ENCODE measurements around the gene NME3.

DNA sequence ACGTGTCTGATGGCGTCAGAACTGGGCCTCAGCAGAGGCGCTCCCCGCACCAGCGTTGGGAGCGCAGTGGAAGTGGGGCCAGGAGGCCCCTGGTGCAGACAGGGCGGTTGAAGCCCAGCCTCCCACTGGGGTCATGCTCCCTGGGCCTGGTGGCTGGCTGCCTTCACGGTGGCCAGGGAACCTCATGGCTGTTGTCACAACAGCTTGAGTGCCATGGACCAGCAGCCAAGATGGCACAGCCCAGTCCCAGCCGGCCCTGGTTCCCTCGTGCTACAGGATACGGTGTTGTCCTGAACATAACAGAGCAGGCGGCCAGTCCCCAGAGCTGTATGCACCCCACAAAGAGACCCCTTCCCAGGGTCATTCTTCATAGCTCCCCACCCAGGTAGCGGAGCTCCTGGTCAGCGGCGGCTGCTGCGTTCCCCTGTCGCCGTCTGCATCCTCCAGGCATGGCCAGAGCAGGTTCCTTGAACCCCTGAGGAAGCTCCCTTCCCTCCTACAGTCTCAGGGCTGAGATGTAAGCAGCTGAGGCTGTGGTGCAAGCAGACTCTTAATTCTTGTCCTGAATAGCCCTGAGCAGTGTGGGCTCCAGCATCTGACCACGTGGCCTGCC is 29.7 kb downstream of the NME3 start:
- TF ChIP-seq POLR2A (IDR thresholded peaks at IDR 0.05) (no peak), EP300 (IDR thresholded peaks at IDR 0.05) (no peak), POLR2AphosphoS5 (IDR thresholded peaks at IDR 0.05) (no peak)
- TF ChIP-seq, protein P1, sequence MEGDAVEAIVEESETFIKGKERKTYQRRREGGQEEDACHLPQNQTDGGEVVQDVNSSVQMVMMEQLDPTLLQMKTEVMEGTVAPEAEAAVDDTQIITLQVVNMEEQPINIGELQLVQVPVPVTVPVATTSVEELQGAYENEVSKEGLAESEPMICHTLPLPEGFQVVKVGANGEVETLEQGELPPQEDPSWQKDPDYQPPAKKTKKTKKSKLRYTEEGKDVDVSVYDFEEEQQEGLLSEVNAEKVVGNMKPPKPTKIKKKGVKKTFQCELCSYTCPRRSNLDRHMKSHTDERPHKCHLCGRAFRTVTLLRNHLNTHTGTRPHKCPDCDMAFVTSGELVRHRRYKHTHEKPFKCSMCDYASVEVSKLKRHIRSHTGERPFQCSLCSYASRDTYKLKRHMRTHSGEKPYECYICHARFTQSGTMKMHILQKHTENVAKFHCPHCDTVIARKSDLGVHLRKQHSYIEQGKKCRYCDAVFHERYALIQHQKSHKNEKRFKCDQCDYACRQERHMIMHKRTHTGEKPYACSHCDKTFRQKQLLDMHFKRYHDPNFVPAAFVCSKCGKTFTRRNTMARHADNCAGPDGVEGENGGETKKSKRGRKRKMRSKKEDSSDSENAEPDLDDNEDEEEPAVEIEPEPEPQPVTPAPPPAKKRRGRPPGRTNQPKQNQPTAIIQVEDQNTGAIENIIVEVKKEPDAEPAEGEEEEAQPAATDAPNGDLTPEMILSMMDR (IDR thresholded peaks at IDR 0.05): no peak
